ENCODE measurements around the gene FXYD1.
"Not testable (repeated sequence)": the region's sequence is repeated elsewhere in the genome, so short reads cannot be mapped to it uniquely, and the experiment has no call there.

FXYD1 gene

GRCh38 chr19:35144259-35144599 is 5.6 kb downstream of the FXYD1 start:
- DNase-seq = no peak

- no peak for DNase-seq
Observed at GRCh38 chr19:35144600-35145436, 6.2 kb downstream of the FXYD1 start.

- peak; percentile 44 for DNase-seq
Observed at GRCh38 chr19:35146746-35147459, 8.3 kb downstream of the FXYD1 start.

- DNase-seq = no peak
Observed at GRCh38 chr19:35149463-35149862, 10.8 kb downstream of the FXYD1 start.

GRCh38 chr19:35150445-35150844 is 11.8 kb downstream of the FXYD1 start:
- no peak for DNase-seq

- no peak for DNase-seq
Observed at GRCh38 chr19:35151273-35152065, 12.8 kb downstream of the FXYD1 start.

- DNase-seq = not testable (repeated sequence)
Observed at GRCh38 chr19:35153129-35153522, 14.5 kb downstream of the FXYD1 start.

- peak; percentile 56 for DNase-seq
Observed at GRCh38 chr19:35153701-35154524, 15.3 kb downstream of the FXYD1 start.

- peak; percentile 73 for DNase-seq
Observed at GRCh38 chr19:35154525-35155406, 16.1 kb downstream of the FXYD1 start, which contains the start of gene FXYD5. FXYD5 (plus strand) TSS chr19:35154735; CDS start chr19:35155551, 816 bp downstream.

GRCh38 chr19:35155441-35155840 is 16.8 kb downstream of the FXYD1 start:
- DNase-seq = no peak

- no peak for DNase-seq
Observed at GRCh38 chr19:35155981-35156672, 17.5 kb downstream of the FXYD1 start.

GRCh38 chr19:35156673-35157014 is 18.0 kb downstream of the FXYD1 start:
- DNase-seq = no peak

- no peak for DNase-seq
Observed at GRCh38 chr19:35157431-35157830, 18.8 kb downstream of the FXYD1 start.

GRCh38 chr19:35159606-35160005 is 21.0 kb downstream of the FXYD1 start:
- no peak for DNase-seq

- no peak for DNase-seq
Observed at GRCh38 chr19:35160629-35161433, 22.2 kb downstream of the FXYD1 start.

GRCh38 chr19:35161434-35161743 is 22.8 kb downstream of the FXYD1 start:
- DNase-seq = no peak

GRCh38 chr19:35162471-35163326 is 24.1 kb downstream of the FXYD1 start:
- no peak for DNase-seq

- DNase-seq = no peak
Observed at GRCh38 chr19:35164418-35164817, 25.8 kb downstream of the FXYD1 start.

Data from GDM1 (cell line).